ENCODE data around the gene TENM3. TPM values are rescaled to one million over a fixed set of nuclear protein-coding genes. Genes with fewer than 3 reads are reported as not detected.
"Not testable (repeated sequence)": the region's sequence is repeated elsewhere in the genome, so short reads cannot be mapped to it uniquely, and the experiment has no call there.

The TENM3 gene
- total RNA-seq, 1 donor from 2014 or later = 106 TPM

GRCh38 chr4:182809417-182810102, 566.4 kb downstream of the TENM3 start:
- DNase-seq (ENCODE audit: low spot score in 2 of 2, unreplicated experiment in 2 of 2) = no peak
- Mint-ChIP-seq H3K4me1 (peaks cover 15% of the 10 kb centered on the region), H3K27ac (no peak overlapping the region), H3K36me3 (peaks cover 6% of the 10 kb centered on the region), H3K4me3 (no peak overlapping the region), H3K9me3 (peaks cover 19% of the 10 kb centered on the region), H3K27me3 (ENCODE audit: low read depth) (peaks cover 7% of the 10 kb centered on the region)
- TF ChIP-seq, protein P1, sequence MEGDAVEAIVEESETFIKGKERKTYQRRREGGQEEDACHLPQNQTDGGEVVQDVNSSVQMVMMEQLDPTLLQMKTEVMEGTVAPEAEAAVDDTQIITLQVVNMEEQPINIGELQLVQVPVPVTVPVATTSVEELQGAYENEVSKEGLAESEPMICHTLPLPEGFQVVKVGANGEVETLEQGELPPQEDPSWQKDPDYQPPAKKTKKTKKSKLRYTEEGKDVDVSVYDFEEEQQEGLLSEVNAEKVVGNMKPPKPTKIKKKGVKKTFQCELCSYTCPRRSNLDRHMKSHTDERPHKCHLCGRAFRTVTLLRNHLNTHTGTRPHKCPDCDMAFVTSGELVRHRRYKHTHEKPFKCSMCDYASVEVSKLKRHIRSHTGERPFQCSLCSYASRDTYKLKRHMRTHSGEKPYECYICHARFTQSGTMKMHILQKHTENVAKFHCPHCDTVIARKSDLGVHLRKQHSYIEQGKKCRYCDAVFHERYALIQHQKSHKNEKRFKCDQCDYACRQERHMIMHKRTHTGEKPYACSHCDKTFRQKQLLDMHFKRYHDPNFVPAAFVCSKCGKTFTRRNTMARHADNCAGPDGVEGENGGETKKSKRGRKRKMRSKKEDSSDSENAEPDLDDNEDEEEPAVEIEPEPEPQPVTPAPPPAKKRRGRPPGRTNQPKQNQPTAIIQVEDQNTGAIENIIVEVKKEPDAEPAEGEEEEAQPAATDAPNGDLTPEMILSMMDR (IDR thresholded peaks at IDR 0.05; ENCODE audit: unreplicated experiment) = no peak

- Mint-ChIP-seq H3K27me3 (ENCODE audit: low read depth) (peaks cover 7% of the 10 kb centered on the region), H3K9me3 (peaks cover 19% of the 10 kb centered on the region), H3K27ac (no peak overlapping the region), H3K36me3 (peaks cover 6% of the 10 kb centered on the region), H3K4me3 (no peak overlapping the region), H3K4me1 (peaks cover 15% of the 10 kb centered on the region)
- TF ChIP-seq, protein P1 (IDR thresholded peaks at IDR 0.05; ENCODE audit: unreplicated experiment) = no peak
- DNase-seq (ENCODE audit: low spot score in 2 of 2, unreplicated experiment in 2 of 2) = no peak
Measured at GRCh38 chr4:182810103-182810615, 567.0 kb downstream of the TENM3 start.

DNA sequence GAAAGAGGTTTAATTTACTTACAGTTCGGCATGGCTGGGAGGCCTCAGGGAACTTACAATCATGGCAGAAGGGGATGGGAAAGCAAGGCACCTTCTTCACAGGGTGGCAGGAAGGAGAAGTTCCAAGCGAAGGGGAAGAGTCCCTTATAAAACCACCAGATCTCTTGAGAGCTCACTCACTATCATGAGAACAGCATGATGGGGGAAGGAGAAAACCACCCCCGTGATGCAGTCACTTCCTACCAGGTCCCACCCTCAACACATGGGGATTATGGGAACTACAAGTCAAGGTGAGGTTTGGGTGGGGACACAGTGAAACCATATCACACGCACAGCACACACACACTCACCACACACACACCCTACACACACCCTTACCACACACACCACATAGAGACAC, 569.7 kb downstream of the TENM3 start:
- H3K36me3 Mint-ChIP-seq = peaks cover 6% of the 10 kb centered on the region
- H3K4me1 Mint-ChIP-seq = no peaks in the 10 kb centered on the region
- H3K9me3 Mint-ChIP-seq = peaks cover 19% of the 10 kb centered on the region
- no peak overlapping the region for H3K27ac Mint-ChIP-seq
- TF ChIP-seq, protein P1 (IDR thresholded peaks at IDR 0.05; ENCODE audit: unreplicated experiment) = no peak
- no peak for DNase-seq (ENCODE audit: low spot score in 2 of 2, unreplicated experiment in 2 of 2)
- H3K4me3 Mint-ChIP-seq = no peak overlapping the region
- H3K27me3 Mint-ChIP-seq (ENCODE audit: low read depth) = peaks cover 8% of the 10 kb centered on the region

- peaks cover 19% of the 10 kb centered on the region for H3K9me3 Mint-ChIP-seq
- not testable (repeated sequence) for H3K4me3 Mint-ChIP-seq; H3K27me3 Mint-ChIP-seq (ENCODE audit: low read depth); H3K27ac Mint-ChIP-seq; H3K4me1 Mint-ChIP-seq; H3K36me3 Mint-ChIP-seq; DNase-seq (ENCODE audit: low spot score in 2 of 2, unreplicated experiment in 2 of 2)
Measured at GRCh38 chr4:182814065-182814464, 570.9 kb downstream of the TENM3 start.

GRCh38 chr4:182818926-182819730, 575.9 kb downstream of the TENM3 start:
- H3K4me1 Mint-ChIP-seq = no peaks in the 10 kb centered on the region
- DNase-seq (ENCODE audit: low spot score in 2 of 2, unreplicated experiment in 2 of 2) = no peak
- no peaks in the 10 kb centered on the region for H3K36me3 Mint-ChIP-seq
- H3K4me3 Mint-ChIP-seq = no peak overlapping the region
- TF ChIP-seq, protein P1 (IDR thresholded peaks at IDR 0.05; ENCODE audit: unreplicated experiment) = no peak
- H3K9me3 Mint-ChIP-seq = no peaks in the 10 kb centered on the region
- peaks cover 6% of the 10 kb centered on the region for H3K27me3 Mint-ChIP-seq (ENCODE audit: low read depth)
- no peak overlapping the region for H3K27ac Mint-ChIP-seq

DNA sequence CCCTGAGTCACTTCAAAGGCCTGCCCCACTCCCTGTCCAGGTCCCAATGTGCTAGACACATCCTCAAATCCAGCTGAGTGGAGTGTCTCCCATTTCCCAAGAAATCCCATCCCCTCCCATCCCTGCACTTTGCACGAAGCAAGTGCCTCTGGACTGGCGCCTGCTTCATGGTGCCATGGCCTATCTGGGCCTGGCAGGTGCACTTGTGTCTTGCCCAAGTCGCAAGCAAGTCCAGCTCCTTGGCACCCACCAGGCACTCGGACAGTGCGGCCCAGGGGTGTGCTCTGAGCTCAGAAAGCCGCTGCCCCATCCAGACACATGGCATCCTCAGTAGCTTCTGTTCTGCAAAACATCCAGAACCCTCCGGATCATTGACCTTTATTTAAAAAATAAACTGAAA, 576.5 kb downstream of the TENM3 start:
- Mint-ChIP-seq H3K36me3 (no peaks in the 10 kb centered on the region), H3K4me3 (no peak overlapping the region), H3K27me3 (ENCODE audit: low read depth) (peaks cover 6% of the 10 kb centered on the region), H3K9me3 (no peaks in the 10 kb centered on the region), H3K4me1 (no peaks in the 10 kb centered on the region), H3K27ac (no peak overlapping the region)
- DNase-seq (ENCODE audit: low spot score in 2 of 2, unreplicated experiment in 2 of 2) = no peak
- TF ChIP-seq, protein P1 (IDR thresholded peaks at IDR 0.05; ENCODE audit: unreplicated experiment) = no peak

Data from mesothelial cell of epicardium (in vitro differentiated cells).